ENCODE data around the gene SLC16A11.

Gene SLC16A11

GRCh38 chr17:7048968-7049367, 5.1 kb upstream of the SLC16A11 start:
- TF ChIP-seq CTCF (IDR thresholded peaks at IDR 0.05) (no peak), ZFX (IDR thresholded peaks at IDR 0.05; ENCODE audit: borderline replicate concordance) (no peak)
- no peak overlapping the region for H3K27ac ChIP-seq

- no peak for TF ChIP-seq ZFX (IDR thresholded peaks at IDR 0.05; ENCODE audit: borderline replicate concordance)
- TF ChIP-seq CTCF (IDR thresholded peaks at IDR 0.05): no peak
- H3K27ac ChIP-seq: peak overlapping the region; percentile 100
These were observed 3.7 kb upstream of the SLC16A11 start for GRCh38 chr17:7047566-7047965.

- peak overlapping the region; percentile 100 for H3K27ac ChIP-seq
These were observed 3.0 kb upstream of the SLC16A11 start for GRCh38 chr17:7046725-7047397.

- TF ChIP-seq ZFX (IDR thresholded peaks at IDR 0.05; ENCODE audit: borderline replicate concordance): no peak
- peak; percentile 43 for TF ChIP-seq CTCF (IDR thresholded peaks at IDR 0.05)
- peak overlapping the region; percentile 100 for H3K27ac ChIP-seq
These were observed 2.3 kb upstream of the SLC16A11 start for GRCh38 chr17:7046127-7046724.

GRCh38 chr17:7045492-7046126, 1.7 kb upstream of the SLC16A11 start:
- TF ChIP-seq CTCF (IDR thresholded peaks at IDR 0.05) (peak; percentile 79), ZFX (IDR thresholded peaks at IDR 0.05; ENCODE audit: borderline replicate concordance) (no peak)
- H3K27ac ChIP-seq: peak overlapping the region; percentile 100

- H3K27ac ChIP-seq: no peak overlapping the region
- no peak for TF ChIP-seq ZFX (IDR thresholded peaks at IDR 0.05; ENCODE audit: borderline replicate concordance)
- no peak for TF ChIP-seq CTCF (IDR thresholded peaks at IDR 0.05)
These were observed 753 bp downstream of the SLC16A11 start for GRCh38 chr17:7043182-7043496.

- H3K27ac ChIP-seq: no peak overlapping the region
- TF ChIP-seq ZFX (IDR thresholded peaks at IDR 0.05; ENCODE audit: borderline replicate concordance) (no peak), CTCF (IDR thresholded peaks at IDR 0.05) (no peak)
These were observed 1.3 kb downstream of the SLC16A11 start for GRCh38 chr17:7042501-7043181.

Data from 22Rv1 (cell line).